Keratinocyte (primary cell): ENCODE results near the gene TEAD3. TPM values are rescaled to one million over a fixed set of nuclear protein-coding genes. Genes with fewer than 3 reads are reported as not detected.

ENCODE experiments used
- DNase-seq: peaks from one replicate; pipeline ENCODE4 v3.0.0-alpha.2; 2011; ENCODE audit warnings: low read depth, missing footprints, low spot score
- FAIRE-seq: peaks from 2 replicates; lab custom pipeline; 2011; peaks lifted over from hg19 to GRCh38; lab: Jason Lieb, UNC
- H2AFZ ChIP-seq: 2 replicates; pipeline ENCODE4 v1.6.0; 2012; ENCODE audit warnings: low read length, control low read depth, inconsistent platforms; ENCODE audit not compliant: control insufficient read depth
- H3K27ac ChIP-seq: 2 replicates; pipeline ENCODE4 v1.5.1; 2011; ENCODE audit warnings: low read length; ENCODE audit not compliant: control insufficient read depth, insufficient read depth
- H3K27me3 ChIP-seq: 3 replicates; pipeline ENCODE4 v1.6.0; 2011; ENCODE audit warnings: low read length; ENCODE audit not compliant: control insufficient read depth, insufficient read depth; ENCODE audit errors: extremely low read depth
- H3K36me3 ChIP-seq, 2 experiments: 2 replicates in 1 of 2; 3 replicates in 1 of 2; pipeline ENCODE4 v1.5.1; 2011; ENCODE audit warnings: low read length in 2 of 2, mild to moderate bottlenecking in 1 of 2; ENCODE audit not compliant: control insufficient read depth in 2 of 2, insufficient read depth in 2 of 2; ENCODE audit errors: extremely low read depth in 1 of 2
- H3K4me1 ChIP-seq: 3 replicates; pipeline ENCODE4 v1.5.1; 2011; ENCODE audit warnings: low read length; ENCODE audit not compliant: control insufficient read depth, insufficient read depth; ENCODE audit errors: extremely low read depth
- H3K4me2 ChIP-seq: 3 replicates; pipeline ENCODE4 v1.6.0; 2011; ENCODE audit warnings: low read depth, low read length; ENCODE audit not compliant: control insufficient read depth, insufficient read depth; ENCODE audit errors: extremely low read depth
- H3K4me3 ChIP-seq, 3 experiments: fragments of 200-600 bp in 1 of 3; sonication (generic) in 1 of 3; 2 replicates in 2 of 3; 3 replicates in 1 of 3; pipeline ENCODE4 v1.5.1; 2011 to 2016; ENCODE audit warnings: low read length in 3 of 3, mild to moderate bottlenecking in 3 of 3, control low read depth in 2 of 3, inconsistent platforms in 1 of 3, low read depth in 1 of 3, mixed read lengths in 1 of 3, mixed run types in 1 of 3, moderate library complexity in 1 of 3; ENCODE audit not compliant: control insufficient read depth in 2 of 3, insufficient read depth in 2 of 3; ENCODE audit errors: extremely low read depth in 1 of 3
- H3K79me2 ChIP-seq: 2 replicates; pipeline ENCODE4 v1.6.0; 2012; ENCODE audit warnings: low read length; ENCODE audit not compliant: control insufficient read depth, insufficient read depth
- H3K9ac ChIP-seq: 3 replicates; pipeline ENCODE4 v1.6.0; 2011; ENCODE audit warnings: low read length; ENCODE audit not compliant: control insufficient read depth, insufficient read depth; ENCODE audit errors: extremely low read depth
- H3K9me1 ChIP-seq: 3 replicates; pipeline ENCODE4 v1.6.0; 2011; ENCODE audit warnings: low read length; ENCODE audit not compliant: control insufficient read depth, insufficient read depth; ENCODE audit errors: extremely low read depth
- H3K9me3 ChIP-seq: 2 replicates; pipeline ENCODE4 v1.5.1; 2012; ENCODE audit warnings: low read depth, low read length; ENCODE audit not compliant: control insufficient read depth
- H4K20me1 ChIP-seq: 3 replicates; pipeline ENCODE4 v1.6.0; 2011; ENCODE audit warnings: low read length; ENCODE audit not compliant: control insufficient read depth, insufficient read depth; ENCODE audit errors: extremely low read depth
- EZH2 ChIP-seq: IDR thresholded peaks from one replicate; pipeline ENCODE4 v1.6.1; 2012; ENCODE audit warnings: inconsistent platforms, mild to moderate bottlenecking, low read length, moderate library complexity
- dilution Hi-C: fragments of 300-500 bp; cut with MboI; formaldehyde crosslinking; loops from one replicate; pipeline ENCODE4 v1.7.0; 2020; ENCODE audit warnings: low sequenced_read_pairs; ENCODE audit not compliant: extremely low pct_ligation_motif_present
- polyA plus RNA-seq, 5 experiments: library from polyadenylated mRNA; depleted of rRNA in 3 of 5; stranded (reverse) in 3 of 5; stranded (forward) in 1 of 5; unstranded in 1 of 5; fragments of >200 nt; gene quantifications; 1 replicate in 1 of 5; 2 replicates in 3 of 5; 3 replicates in 1 of 5; pipeline versions ENCODE4 v1.2.1 to v1.2.3, GENCODE V29; 2011 to 2012; ENCODE audit warnings: missing spikeins in 2 of 5, low read depth in 1 of 5, low replicate concordance in 1 of 5
- TF ChIP-seq, protein P1 (sequence below), 3 experiments: IDR thresholded peaks in 1 of 3; conservative IDR thresholded peaks in 1 of 3; optimal IDR thresholded peaks in 1 of 3; 2 replicates in 2 of 3; 3 replicates in 1 of 3; pipeline versions ENCODE3 to v1.5.1; 2011; ENCODE audit warnings: low read length in 3 of 3, mild to moderate bottlenecking in 3 of 3, moderate library complexity in 2 of 3, control low read depth in 1 of 3, inconsistent platforms in 1 of 3; ENCODE audit not compliant: insufficient read depth in 2 of 3; ENCODE audit errors: extremely low read depth in 1 of 3

The TEAD3 gene
- polyA plus RNA-seq, 1 donor (not counting 4 experiments of a cell fraction or from before 2014, with no cell fraction given) = 5.7 TPM

DNA sequence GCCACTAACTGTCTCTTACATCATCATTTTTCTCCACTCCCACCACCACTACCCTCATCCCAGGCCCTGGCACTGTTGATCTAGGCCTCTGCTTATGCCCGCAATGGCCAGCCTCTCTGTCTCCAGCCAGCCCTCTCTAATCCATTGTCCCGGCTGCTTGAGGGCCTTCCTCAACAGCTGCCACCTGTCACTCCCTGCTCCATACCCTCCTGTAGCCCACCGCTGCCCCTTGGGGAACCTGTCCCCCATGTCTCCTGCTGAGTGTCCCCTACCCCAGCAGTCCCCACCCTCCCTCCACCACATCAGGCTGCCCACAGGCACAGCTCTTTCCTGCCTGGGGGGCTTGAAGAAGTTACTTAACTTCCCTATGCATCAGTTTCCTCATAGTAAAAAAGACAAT is 13.4 kb downstream of the TEAD3 start:
- FAIRE-seq = no peak
- no peaks in the 10 kb centered on the region for H3K27me3 ChIP-seq
- H2AFZ ChIP-seq = no peak overlapping the region
- peaks cover 39% of the 10 kb centered on the region for H3K4me1 ChIP-seq
- no peak overlapping the region for H3K4me2 ChIP-seq
- no peaks in the 10 kb centered on the region for H3K9me1 ChIP-seq
- no peak for TF ChIP-seq EZH2
- TF ChIP-seq, protein P1, sequence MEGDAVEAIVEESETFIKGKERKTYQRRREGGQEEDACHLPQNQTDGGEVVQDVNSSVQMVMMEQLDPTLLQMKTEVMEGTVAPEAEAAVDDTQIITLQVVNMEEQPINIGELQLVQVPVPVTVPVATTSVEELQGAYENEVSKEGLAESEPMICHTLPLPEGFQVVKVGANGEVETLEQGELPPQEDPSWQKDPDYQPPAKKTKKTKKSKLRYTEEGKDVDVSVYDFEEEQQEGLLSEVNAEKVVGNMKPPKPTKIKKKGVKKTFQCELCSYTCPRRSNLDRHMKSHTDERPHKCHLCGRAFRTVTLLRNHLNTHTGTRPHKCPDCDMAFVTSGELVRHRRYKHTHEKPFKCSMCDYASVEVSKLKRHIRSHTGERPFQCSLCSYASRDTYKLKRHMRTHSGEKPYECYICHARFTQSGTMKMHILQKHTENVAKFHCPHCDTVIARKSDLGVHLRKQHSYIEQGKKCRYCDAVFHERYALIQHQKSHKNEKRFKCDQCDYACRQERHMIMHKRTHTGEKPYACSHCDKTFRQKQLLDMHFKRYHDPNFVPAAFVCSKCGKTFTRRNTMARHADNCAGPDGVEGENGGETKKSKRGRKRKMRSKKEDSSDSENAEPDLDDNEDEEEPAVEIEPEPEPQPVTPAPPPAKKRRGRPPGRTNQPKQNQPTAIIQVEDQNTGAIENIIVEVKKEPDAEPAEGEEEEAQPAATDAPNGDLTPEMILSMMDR (optimal IDR thresholded peaks at IDR 0.05 in 1 of 3, IDR thresholded peaks at IDR 0.05 in 1 of 3, conservative IDR thresholded peaks at IDR 0.05 in 1 of 3; ENCODE audit: extremely low read depth in 1 of 3, insufficient read depth in 2 of 3, low read length in 3 of 3) = no peak
- H3K4me3 ChIP-seq = no peak overlapping the region
- H3K9ac ChIP-seq = no peak overlapping the region
- no peaks in the 10 kb centered on the region for H4K20me1 ChIP-seq
- no peaks in the 10 kb centered on the region for H3K9me3 ChIP-seq
- peaks cover 8% of the 10 kb centered on the region for H3K79me2 ChIP-seq
- DNase-seq = no peak
- H3K36me3 ChIP-seq = peaks cover 6 to 14% of the 10 kb centered on the region in 2 experiments
- H3K27ac ChIP-seq = no peak overlapping the region
- dilution Hi-C loops = no loop called here

DNA sequence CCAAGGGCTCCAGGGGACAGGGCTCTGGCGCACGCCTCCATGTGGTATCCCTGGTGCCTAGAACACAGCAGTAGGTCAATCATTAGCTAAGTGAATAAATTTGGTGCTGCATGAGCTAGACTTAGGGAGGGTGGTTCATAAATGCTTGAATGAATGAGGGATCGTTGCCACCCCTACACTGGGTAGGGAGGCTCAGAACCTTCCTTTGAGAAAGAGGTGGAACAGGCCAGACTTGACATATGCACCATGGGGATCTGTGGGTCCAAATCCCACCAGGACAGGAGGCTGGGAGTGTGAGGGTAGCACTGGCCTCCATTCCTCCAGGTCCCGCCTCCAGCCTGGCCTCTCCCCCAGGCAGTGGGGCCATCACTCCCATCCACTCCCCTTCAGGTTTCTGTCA is 13.8 kb downstream of the TEAD3 start:
- H4K20me1 ChIP-seq = no peaks in the 10 kb centered on the region
- H3K4me2 ChIP-seq = no peak overlapping the region
- no peak overlapping the region for H3K4me3 ChIP-seq
- H3K27me3 ChIP-seq = no peaks in the 10 kb centered on the region
- peaks cover 8% of the 10 kb centered on the region for H3K79me2 ChIP-seq
- peaks cover 35% of the 10 kb centered on the region for H3K4me1 ChIP-seq
- FAIRE-seq (no peak), DNase-seq (no peak)
- H3K27ac ChIP-seq = no peak overlapping the region
- no peak overlapping the region for H3K9ac ChIP-seq
- H2AFZ ChIP-seq = no peak overlapping the region
- TF ChIP-seq, protein P1 (optimal IDR thresholded peaks at IDR 0.05 in 1 of 3, IDR thresholded peaks at IDR 0.05 in 1 of 3, conservative IDR thresholded peaks at IDR 0.05 in 1 of 3; ENCODE audit: extremely low read depth in 1 of 3, insufficient read depth in 2 of 3, low read length in 3 of 3) = no peak
- TF ChIP-seq EZH2 = no peak
- peaks cover 8 to 14% of the 10 kb centered on the region in 2 experiments for H3K36me3 ChIP-seq
- H3K9me3 ChIP-seq = no peaks in the 10 kb centered on the region
- dilution Hi-C loops = no loop called here
- H3K9me1 ChIP-seq = no peaks in the 10 kb centered on the region
